ENCODE measurements around the gene HINT2.

Gene HINT2

DNA sequence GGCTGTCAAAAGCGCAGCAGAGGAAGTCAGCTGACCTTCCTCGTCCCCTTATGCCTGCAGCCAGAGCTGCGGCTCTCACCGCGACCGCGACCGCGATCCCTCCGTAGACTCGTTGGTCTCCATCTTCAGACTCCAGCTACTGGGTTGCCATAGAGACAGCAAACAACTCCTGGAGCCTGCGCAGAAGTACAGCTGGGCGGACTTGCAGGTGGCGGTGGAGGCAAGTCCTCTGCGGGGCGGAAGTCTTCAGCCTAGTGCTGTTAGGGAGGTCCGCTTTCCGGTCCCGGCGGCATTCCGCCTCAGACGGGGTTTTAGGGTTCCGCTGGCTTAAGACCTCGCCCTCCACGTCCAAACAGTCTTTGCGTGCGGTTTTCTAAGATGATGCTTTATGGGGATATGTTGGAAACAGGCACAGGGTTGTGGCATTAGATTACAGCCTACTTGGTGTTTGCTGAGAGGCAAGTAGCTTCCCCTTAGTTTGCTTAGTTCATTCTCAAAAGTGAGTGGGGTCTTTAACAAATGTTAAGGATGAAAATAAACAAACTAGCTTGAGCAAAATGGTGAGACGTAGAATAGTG is 2.7 kb downstream of the HINT2 start, which contains the start of gene SPAG8:
SPAG8 (minus strand) TSS at position 238 of the 578 bp plus-strand sequence; CDS start at position 123, 115 bp downstream.
- DNase-seq (ENCODE audit: extremely low read depth in 1 of 2, low read depth in 1 of 2): peak; percentile 88 to 96

DNA sequence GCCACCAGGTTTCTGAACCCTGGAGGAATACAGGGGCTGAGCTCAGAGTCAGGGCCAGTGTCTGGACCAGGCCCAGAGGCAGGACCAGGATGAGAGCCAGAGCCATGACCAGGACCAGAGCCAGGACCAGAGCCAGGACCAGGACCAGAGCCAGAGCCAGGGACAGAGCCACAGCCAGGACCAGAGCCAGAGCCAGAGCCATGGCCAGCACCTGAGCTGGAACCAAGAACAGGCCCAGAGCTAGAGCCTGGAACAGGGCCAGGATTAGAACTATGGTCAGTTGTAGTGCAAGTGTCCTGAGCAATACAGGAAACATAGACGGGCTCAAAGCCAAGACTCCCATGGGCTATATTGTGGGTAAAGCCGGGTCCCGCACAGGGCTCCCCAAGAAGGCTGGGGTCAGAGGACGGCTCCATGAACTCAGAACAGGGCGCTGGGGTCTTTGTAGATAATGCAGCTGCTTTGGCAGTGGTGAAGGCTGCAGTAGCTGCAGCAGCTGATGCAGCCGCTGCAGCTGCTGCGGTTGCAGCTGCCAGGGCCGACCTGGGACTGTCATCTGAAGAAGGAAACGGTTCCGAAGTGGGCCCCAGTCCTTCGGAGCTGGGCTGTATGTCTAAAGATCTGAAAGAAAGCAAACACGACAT is 3.3 kb downstream of the HINT2 start:
- DNase-seq (ENCODE audit: extremely low read depth in 1 of 2, low read depth in 1 of 2): no peak

DNA sequence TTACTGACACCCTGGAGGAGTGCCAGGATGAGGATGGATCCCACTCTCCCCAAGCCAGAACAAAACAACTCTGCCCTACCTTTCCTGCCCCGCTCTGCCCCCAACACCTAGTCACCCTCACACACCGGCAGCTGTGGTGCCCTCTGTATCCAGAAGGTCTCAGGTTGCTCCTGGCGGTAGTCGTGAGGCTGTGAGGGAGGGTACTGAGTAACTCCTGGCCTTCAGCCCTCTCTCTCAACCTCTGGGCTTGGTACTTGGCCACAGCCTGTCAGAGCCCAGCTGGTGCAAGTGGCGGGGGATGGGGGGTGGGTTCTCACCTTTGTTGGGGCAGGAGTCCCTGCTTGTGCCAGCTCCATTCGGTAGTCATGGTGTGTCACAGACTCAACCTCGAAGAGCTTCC is 4.7 kb downstream of the HINT2 start:
- no peak for DNase-seq (ENCODE audit: extremely low read depth in 1 of 2, low read depth in 1 of 2)

DNA sequence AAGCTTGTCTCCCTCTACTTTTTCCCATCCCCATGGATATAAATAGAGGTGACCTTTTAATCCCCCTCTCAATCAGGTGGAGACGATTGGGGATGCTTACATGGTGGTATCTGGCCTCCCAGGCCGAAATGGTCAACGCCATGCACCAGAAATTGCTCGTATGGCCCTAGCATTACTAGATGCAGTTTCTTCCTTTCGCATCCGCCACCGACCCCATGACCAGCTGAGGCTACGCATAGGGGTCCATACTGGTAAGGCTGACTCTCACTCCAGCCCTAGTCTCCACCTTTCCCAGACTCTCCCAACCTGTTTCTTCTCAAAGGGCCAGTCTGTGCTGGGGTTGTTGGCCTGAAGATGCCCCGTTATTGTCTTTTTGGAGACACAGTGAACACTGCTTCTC is 6.4 kb downstream of the HINT2 start:
- no peak for DNase-seq (ENCODE audit: extremely low read depth in 1 of 2, low read depth in 1 of 2)

DNA sequence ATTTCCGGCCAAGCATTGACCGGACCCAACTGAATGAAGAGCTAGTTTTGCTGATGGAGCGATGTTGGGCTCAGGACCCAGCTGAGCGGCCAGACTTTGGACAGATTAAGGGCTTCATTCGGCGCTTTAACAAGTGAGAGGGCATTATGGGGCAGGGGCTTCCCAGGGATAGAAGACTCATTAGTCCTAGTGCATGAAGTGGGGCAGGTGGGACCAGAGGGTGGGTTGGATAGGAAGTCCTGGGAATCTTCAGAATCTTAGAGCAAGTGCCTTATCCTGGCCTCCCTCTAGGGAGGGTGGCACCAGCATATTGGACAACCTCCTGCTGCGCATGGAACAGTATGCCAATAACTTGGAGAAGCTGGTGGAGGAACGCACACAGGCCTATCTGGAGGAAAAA is 8.7 kb downstream of the HINT2 start:
- no peak for DNase-seq (ENCODE audit: extremely low read depth in 1 of 2, low read depth in 1 of 2)

DNA sequence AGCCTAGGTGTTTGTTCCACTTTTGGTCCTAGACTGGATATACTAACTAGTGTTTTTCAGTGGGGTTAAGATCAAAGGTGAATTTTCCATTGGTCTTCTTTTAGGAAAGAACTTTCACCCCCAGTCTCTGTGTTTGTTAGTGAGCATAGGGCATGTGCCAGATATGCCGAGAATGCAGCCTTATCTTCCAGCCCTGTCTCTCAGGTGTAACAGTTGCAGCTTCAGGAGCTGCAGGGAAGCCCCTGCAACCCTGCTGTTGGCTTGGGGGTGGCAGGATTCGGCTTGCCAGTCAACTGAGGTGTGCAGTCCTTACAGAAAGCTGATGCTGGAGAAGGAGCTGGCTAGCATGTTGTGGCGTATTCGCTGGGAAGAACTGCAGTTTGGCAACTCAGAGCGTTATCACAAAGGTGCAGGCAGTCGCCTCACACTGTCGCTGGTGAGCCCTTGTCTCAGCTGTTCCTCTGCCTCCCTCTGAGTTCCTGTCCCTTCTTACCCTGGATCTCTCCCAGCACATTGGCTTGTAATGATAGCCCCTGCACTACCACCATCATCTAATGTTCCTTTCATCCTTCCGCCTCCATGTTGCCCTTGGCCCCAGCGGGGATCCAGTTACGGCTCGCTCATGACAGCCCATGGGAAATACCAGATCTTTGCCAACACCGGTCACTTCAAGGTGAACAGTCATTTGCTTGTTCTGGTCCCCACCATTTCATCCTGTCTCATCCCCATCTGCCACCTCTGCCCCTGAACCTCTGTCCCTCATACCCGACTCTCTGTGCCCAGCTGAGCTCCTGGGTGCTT is 13.3 kb downstream of the HINT2 start:
- DNase-seq (ENCODE audit: extremely low read depth in 1 of 2, low read depth in 1 of 2): no peak

DNA sequence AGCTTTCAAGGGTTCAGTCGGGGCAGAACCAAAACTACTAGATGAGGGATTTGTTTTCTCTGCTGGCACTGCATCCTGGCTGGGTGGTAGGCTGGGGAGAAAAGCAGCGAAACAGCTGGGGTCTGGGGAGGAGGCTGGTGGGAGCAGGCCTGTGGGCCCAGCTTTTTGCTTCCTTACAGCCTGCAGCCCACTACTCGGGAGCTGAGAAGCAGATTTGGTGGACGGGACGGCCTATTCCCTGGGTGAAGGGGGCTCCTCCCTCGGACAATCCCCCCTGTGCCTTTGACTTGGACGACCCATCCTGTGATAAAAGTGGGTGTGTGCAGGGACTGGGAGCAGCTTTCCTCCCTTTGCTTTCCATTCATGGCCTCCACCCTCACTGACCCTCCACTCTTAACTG is 14.3 kb downstream of the HINT2 start:
- no peak for DNase-seq (ENCODE audit: extremely low read depth in 1 of 2, low read depth in 1 of 2)

DNA sequence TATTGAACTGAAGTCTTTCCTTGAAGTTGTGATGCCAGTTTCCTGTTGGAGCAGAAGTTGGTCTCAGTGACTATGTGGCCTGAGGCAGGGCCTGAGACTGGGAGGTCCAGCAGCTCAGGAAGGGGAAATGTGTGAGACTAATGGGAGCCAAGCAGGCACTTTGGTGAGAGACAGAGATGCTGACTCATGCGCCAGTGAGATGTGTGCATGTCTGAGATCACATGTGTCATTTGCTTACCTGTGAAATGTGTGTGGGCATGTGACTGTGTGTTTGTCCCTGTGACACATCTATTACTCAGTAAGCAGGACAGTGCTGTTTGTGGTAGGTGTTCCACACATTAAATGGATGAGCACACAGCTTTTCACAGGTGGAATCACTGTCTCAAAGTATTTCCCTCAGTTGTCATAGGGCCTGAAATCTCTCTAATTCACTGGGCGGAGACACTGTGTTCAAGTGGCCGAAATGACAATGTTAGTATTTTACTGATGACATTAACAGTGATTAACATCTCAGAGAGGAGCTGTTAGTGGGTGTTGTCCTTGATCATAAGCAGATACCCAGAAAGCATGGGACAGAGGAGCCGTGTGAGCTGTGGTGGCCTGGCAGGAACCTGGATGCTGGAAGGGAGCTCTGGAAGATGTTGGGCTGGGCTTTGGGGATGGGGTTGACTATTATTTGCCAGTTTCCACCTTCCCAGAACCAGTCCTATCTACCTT is 16.0 kb downstream of the HINT2 start:
- DNase-seq (ENCODE audit: extremely low read depth in 1 of 2, low read depth in 1 of 2): peak in 1 of 2 donors; percentile 52

DNA sequence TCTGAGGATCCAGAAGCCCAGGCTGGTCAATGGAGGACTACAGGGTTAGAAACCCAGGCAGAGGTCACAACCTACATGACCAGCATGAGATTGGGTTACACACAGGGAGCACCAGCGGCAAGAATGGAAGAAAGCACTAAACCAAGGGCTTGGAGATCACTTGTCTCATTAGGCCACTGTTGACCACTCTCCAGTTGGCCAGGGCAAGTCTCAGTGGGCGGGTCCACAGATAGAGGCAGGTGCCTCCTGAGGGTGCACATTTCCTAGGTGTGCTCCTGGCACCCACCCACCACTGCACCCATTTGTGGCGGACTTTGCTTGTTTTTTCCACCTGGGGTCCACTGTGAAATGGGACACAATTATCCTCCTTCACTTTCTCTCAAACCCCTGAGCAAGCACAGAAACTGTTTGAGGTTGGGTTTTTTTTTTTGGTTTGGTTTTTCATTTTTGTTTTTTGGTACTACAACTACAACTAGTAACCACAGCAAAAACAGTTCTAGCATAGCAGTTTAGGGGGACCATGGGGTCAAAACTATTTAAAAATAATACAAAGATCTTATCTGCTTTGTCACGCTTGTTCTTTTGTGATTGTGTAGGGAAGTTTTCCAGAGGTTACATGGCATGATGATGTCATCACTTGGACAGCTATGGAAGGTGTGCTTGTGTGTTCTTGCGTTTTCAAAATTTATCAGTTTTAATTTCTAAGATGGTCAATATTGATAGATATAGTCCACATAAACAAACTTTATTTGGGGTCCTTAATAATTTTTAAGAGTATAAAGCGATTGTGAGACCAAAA is 17.3 kb downstream of the HINT2 start:
- no peak for DNase-seq (ENCODE audit: extremely low read depth in 1 of 2, low read depth in 1 of 2)

DNA sequence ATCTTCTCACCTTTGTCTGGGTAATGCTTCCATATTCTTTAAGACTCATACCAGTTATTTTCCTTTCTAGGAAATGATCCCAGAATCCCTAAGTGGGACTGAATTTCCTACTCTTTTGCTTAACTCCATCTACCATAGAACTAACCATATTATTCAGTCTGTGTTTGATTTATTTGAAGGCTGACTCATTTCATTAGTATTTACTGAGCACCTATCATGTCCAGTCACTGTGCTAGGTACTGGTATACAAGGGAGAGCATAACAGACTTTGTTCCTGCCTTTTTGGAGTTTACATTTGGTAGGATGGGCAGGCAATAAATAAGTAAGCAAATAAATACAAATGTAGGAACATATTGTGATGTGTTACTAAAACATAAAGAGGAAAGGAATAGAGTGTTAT is 19.1 kb downstream of the HINT2 start:
- DNase-seq (ENCODE audit: extremely low read depth in 1 of 2, low read depth in 1 of 2): no peak

DNA sequence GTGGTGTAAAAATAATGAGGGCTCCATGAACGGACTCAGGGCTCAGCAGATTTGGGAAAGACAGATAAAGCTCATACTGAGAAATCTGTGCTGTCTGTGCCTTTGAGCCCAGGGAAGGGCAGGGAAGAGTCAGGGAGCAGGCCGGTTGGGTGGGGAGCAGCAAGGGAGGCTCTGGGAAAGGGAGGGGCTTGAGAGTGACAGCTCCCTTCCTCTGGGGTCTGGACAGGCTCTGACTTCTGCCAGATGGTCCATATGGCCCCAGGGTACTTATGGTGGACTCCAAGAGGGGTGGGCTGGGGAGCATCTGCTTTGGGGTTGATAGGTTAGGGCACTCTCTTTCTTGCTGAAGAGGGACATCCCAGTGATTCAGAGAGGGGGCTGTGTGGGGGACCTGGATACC is 21.4 kb downstream of the HINT2 start:
- no peak for DNase-seq (ENCODE audit: extremely low read depth in 1 of 2, low read depth in 1 of 2)

DNA sequence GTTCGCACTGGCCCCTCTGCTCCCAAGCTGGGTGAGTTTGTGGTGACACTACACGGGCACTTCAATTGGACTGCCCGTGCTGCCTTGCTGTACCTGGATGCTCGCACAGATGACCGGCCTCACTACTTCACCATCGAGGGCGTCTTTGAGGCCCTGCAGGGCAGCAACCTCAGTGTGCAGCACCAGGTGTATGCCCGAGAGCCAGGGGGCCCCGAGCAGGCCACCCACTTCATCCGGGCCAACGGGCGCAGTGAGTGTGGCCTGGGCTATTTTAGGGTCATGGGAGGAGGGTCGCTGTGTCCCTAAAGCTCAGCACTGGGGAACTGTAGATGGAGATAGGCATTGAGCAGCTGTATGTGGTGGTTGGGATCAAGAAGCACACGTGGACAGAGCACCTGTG is 22.0 kb downstream of the HINT2 start:
- DNase-seq (ENCODE audit: extremely low read depth in 1 of 2, low read depth in 1 of 2): no peak

DNA sequence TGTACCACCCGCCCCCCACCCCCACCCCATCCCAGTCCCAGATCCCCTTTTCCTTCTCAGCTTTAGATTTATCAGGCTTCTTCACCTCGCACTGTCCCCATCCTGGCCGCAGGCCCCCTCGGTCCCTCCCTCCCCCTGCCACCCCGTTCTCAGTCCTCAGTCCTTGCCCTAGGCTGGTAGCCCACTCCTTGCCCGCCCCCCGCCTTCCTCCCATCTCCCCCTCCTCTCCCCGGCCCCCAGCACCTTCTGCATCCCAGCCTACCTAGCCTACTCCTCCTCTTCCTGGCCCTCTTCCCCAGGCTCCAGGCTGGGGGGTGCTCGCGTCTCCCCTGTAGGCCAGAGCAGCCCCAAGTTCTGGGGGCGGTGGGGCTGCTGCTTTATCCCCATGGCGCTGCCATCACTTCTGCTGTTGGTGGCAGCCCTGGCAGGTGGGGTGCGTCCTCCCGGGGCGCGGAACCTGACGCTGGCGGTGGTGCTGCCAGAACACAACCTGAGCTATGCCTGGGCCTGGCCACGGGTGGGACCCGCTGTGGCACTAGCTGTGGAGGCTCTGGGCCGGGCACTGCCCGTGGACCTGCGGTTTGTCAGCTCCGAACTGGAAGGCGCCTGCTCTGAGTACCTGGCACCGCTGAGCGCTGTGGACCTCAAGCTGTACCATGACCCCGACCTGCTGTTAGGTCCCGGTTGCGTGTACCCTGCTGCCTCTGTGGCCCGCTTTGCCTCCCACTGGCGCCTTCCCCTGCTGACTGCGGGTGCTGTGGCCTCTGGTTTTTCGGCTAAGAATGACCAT is 22.6 kb downstream of the HINT2 start:
- no peak for DNase-seq (ENCODE audit: extremely low read depth in 1 of 2, low read depth in 1 of 2)

DNA sequence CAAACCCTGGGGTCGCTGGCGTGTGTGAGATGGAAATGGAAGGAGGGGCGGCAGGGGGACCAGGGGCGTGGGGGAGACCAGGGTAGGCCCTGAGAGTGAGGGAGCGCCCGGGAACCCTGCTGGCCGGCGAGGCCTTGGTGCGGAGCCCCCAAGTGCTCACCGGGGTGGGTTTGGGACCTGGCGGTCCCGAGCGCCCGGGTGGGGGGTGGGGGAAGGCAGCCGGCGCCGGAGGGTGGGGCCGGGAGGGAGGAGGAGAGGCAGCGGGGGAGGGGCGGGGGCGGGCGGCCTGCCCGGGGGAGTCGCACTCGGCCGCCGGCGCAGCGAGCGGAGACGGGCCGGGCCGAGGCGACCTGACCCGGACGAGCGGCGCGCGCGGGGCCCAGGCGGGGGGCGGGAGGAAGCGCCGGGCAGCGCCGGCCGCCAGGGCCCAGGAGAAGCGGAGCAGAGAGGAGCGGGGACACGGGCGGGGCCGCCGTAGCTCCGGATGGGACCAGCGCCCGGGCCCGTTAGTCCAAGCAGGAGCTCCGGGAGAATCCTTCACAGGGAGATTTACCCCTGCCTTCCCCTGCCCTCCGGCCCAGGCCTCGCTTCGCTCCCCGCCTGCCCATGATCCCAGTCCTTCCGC is 23.4 kb downstream of the HINT2 start, which contains the start of gene NPR2:
NPR2 (plus strand) TSS at position 295 of the 625 bp plus-strand sequence. CDS start 818 bp downstream, outside the sequence.
- no peak for DNase-seq (ENCODE audit: extremely low read depth in 1 of 2, low read depth in 1 of 2)

DNA sequence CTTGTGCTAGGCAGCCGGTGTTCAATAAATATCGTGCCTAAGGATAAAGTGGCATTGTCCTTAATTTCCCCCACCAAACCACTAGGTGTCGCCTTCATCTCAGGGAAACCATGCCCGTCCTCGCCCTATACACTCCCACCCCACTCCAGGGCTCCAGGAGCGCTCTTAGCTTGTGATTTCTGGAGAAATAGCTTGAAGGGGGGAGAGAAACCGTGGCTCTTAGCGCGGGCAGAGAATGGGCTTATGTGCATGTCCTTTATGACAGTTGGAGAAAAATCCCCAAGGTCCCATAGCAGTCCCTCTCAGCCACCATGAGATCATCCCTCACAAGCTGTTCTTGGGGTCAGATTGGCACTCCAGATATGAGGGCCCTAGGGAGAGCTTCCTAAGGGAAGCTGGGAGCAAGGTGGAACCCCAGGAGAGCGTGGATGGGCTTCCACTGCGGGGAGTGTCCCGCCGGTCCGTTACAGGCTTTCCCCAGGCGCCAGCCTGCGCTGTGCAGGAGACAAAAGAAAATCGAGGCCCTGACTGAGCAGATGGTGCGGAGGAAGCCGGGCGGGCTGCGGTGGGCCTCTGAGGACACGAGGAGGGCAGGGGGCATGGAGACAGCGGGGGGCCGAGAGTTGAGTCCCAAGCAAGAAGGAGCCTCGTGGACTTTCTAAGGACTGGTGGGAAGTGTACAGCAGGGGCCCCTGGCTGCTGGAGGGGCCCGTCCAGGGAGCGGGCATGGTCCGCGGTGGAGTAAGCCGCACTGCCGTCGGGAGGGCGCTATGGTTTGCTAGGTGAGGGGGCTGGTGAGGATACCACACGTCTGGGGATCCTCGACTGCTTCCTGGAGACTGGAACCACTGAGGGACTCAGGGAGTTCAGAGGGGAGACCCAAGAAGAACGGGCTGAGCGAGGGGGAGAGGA is 24.2 kb downstream of the HINT2 start:
- peak in 1 of 2 donors; percentile 23 for DNase-seq (ENCODE audit: extremely low read depth in 1 of 2, low read depth in 1 of 2)

DNA sequence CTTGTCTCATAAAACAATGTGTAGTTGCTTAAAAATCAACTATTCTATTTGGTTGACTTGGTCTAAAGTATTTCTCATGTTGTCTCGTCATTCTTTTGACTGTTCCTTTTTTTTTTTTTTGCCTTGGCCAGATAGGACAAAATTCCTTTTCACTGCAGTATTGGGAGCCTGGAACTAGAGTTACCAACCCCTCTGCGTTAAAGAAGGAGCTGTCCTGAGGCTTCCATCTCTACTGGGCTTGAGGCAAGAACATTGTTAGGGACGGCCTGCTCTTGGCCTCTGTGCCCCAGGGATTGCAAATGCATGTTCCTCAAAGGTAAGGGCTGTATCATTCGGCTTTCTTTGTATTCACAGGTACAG is 24.8 kb downstream of the HINT2 start:
- no peak for DNase-seq (ENCODE audit: extremely low read depth in 1 of 2, low read depth in 1 of 2)

DNA sequence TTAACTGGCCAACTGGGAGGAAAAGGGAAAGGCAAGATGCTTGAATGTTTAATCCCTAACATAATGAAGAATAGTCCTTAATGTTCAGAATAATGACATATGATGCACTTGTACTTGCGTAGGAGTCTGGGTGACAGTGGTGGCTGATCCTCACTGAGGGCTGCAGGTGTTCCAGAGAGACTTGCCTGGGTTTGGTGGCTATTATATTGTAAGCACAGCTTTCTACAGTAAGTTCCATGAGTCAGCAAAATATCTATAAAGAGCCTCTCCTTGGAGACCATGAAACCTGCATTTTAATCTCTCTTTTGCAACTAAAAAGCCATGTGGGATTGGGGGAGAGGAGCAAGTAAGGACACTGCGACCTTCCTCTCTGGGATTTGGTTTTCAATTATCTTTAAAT is 25.3 kb downstream of the HINT2 start:
- DNase-seq (ENCODE audit: extremely low read depth in 1 of 2, low read depth in 1 of 2): no peak

DNA sequence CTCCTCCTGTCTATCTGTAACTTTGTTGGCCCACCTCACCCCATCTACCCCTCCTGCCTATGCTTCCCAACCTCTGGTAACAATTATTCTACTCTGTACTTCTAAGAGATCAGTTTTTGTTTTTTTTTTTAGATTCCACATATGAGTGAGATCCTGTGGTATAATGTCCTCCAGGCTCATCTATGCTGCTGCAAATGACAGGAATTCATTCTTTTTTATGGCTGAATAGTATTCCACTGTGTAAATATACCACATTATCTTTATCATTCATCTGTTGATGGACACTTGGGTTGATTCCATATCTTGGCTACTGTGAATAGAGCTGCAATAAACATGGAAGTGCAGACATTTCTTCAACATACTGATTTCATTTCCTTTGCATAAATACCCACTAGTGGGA is 31.4 kb downstream of the HINT2 start:
- no peak for DNase-seq (ENCODE audit: extremely low read depth in 1 of 2, low read depth in 1 of 2)

Measured in stimulated activated CD8-positive, alpha-beta memory T cell treated with anti-CD3 and anti-CD28 coated beads, Interleukin-7, amount 100 ng/mL, for 48 hours (primary cell).